ENCODE results near the gene SYNM.

The SYNM gene

GRCh38 chr15:99085413-99086326, 19.2 kb upstream of the SYNM start:
- DNase-seq, result no peak

GRCh38 chr15:99086327-99086667, 18.6 kb upstream of the SYNM start:
- no peak for DNase-seq

- no peak for DNase-seq
Observed at GRCh38 chr15:99087405-99087943, 17.4 kb upstream of the SYNM start.

- no peak for DNase-seq
Observed at GRCh38 chr15:99090011-99090699, 14.7 kb upstream of the SYNM start.

GRCh38 chr15:99090938-99091337, 13.9 kb upstream of the SYNM start:
- DNase-seq, result no peak

- no peak for DNase-seq
Observed at GRCh38 chr15:99092554-99093172, 12.2 kb upstream of the SYNM start.

GRCh38 chr15:99095626-99096025, 9.3 kb upstream of the SYNM start:
- no peak for DNase-seq

- no peak for DNase-seq
Observed at GRCh38 chr15:99096173-99096893, 8.5 kb upstream of the SYNM start.

- DNase-seq, result no peak
Observed at GRCh38 chr15:99096894-99097426, 7.9 kb upstream of the SYNM start.

- no peak for DNase-seq
Observed at GRCh38 chr15:99097441-99098410, 7.2 kb upstream of the SYNM start.

- no peak for DNase-seq
Observed at GRCh38 chr15:99098426-99098825, 6.5 kb upstream of the SYNM start.

- no peak for DNase-seq
Observed at GRCh38 chr15:99098991-99099390, 5.9 kb upstream of the SYNM start.

GRCh38 chr15:99099661-99100060, 5.2 kb upstream of the SYNM start:
- no peak for DNase-seq

- peak; percentile 8 for DNase-seq
Observed at GRCh38 chr15:99100245-99101173, 4.4 kb upstream of the SYNM start.

GRCh38 chr15:99101501-99101900, 3.4 kb upstream of the SYNM start:
- no peak for DNase-seq

GRCh38 chr15:99102332-99103235, 2.3 kb upstream of the SYNM start:
- no peak for DNase-seq

GRCh38 chr15:99103279-99103678, 1.6 kb upstream of the SYNM start:
- DNase-seq, result no peak

- DNase-seq, result peak; percentile 48
Observed at GRCh38 chr15:99105514-99106341, 848 bp downstream of the SYNM start.
